K562 (cell line): ENCODE results near the gene CTBP2. TPM values are rescaled to one million over a fixed set of nuclear protein-coding genes. Genes with fewer than 3 reads are reported as not detected.

ENCODE experiments used
- ATAC-seq: fragments of 200-7000 bp; cut with Tn5 transposase; 3 replicates; pipeline ENCODE4 v1.9.1; 2020; ENCODE audit warnings: moderate library complexity
- BruUV-seq: library from RNA; stranded (reverse); fragments of 400-500 nt; replicated peaks from 2 replicates; lab custom pipeline; 2021; lab: Mats Ljungman, UMichigan
- CTCF ChIA-PET: fragments of 300-600 bp; formaldehyde crosslinking; extraction: SDS; loops from one replicate; lab custom pipeline; 2021; ENCODE audit warnings: low intra/inter-chr PET ratio; lab: Yijun Ruan, JAX
- POLR2A ChIA-PET: fragments of 300-600, 350-650 bp; sonication (Branson Sonifier 250); formaldehyde crosslinking; extraction: SDS; loops from one replicate; lab custom pipeline; 2021; ENCODE audit warnings: antibody characterized with exemption, inconsistent platforms; lab: Yijun Ruan, JAX
- DNase-seq, 4 experiments: peaks; one replicate each; pipeline versions ENCODE4 v3.0.0 to v3.0.0-alpha.2; 2011 to 2018; ENCODE audit warnings: low spot score in 3 of 4, mixed read lengths in 3 of 4; ENCODE audit errors: extremely low read depth in 1 of 4
- FAIRE-seq: peaks from 2 replicates; lab custom pipeline; 2011; peaks lifted over from hg19 to GRCh38; lab: Jason Lieb, UNC
- H2AFZ ChIP-seq: 2 replicates; pipeline ENCODE4 v1.6.0; 2011; ENCODE audit warnings: low read depth, low read length, control low read depth, inconsistent platforms
- H3K27ac ChIP-seq: fragments of 200-600 bp; 3 replicates; pipeline ENCODE4 v1.8.0; 2011; ENCODE audit warnings: low read depth, mild to moderate bottlenecking, control low read depth, inconsistent platforms, low read length, moderate library complexity, mixed read lengths; ENCODE audit errors: extremely low read depth
- H3K27me3 ChIP-seq, 2 experiments: fragments of 300-600 bp in 1 of 2; 2 replicates in 1 of 2; 3 replicates in 1 of 2; pipeline versions ENCODE4 v1.6.0 to v1.8.0; 2011; ENCODE audit warnings: inconsistent platforms in 2 of 2, low read length in 2 of 2, mild to moderate bottlenecking in 1 of 2, mixed read lengths in 1 of 2, moderate library complexity in 1 of 2; ENCODE audit not compliant: control insufficient read depth in 2 of 2, insufficient read depth in 2 of 2
- H3K36me3 ChIP-seq: fragments of 300-600 bp; 3 replicates; pipeline ENCODE4 v1.8.0; 2011; ENCODE audit warnings: mild to moderate bottlenecking, low read length, inconsistent platforms; ENCODE audit not compliant: control insufficient read depth, insufficient read depth
- H3K4me1 ChIP-seq, 2 experiments: fragments of 200-600 bp in 1 of 2; replicated peaks in 1 of 2; 2 replicates in 1 of 2; 3 replicates in 1 of 2; pipeline versions ENCODE4 v1.5.1 to v1.8.0; 2011; ENCODE audit warnings: inconsistent platforms in 2 of 2, low read length in 2 of 2, mild to moderate bottlenecking in 1 of 2, mixed read lengths in 1 of 2, moderate library complexity in 1 of 2; ENCODE audit not compliant: control insufficient read depth in 2 of 2, insufficient read depth in 2 of 2
- H3K4me2 ChIP-seq: 2 replicates; pipeline ENCODE4 v1.6.1; 2011; ENCODE audit warnings: low read length, control low read depth, inconsistent platforms, mixed read lengths; ENCODE audit not compliant: insufficient read depth
- H3K4me3 ChIP-seq: fragments of 200-600 bp; sonication (generic), shearing (Covaris generic); 2 replicates; pipeline ENCODE4 v1.5.1; 2016; ENCODE audit warnings: control low read depth, inconsistent platforms
- H3K79me2 ChIP-seq: fragments of 200-600 bp; 3 replicates; pipeline ENCODE4 v1.8.0; 2011; ENCODE audit warnings: low read length, inconsistent platforms; ENCODE audit not compliant: control insufficient read depth, insufficient read depth
- H3K9ac ChIP-seq, 2 experiments: 2 replicates each; pipeline versions ENCODE4 v1.6.0 to v1.6.1; 2011; ENCODE audit warnings: low read depth in 2 of 2, low read length in 2 of 2, control low read depth in 1 of 2, inconsistent platforms in 1 of 2, mild to moderate bottlenecking in 1 of 2, mixed read lengths in 1 of 2; ENCODE audit not compliant: insufficient read depth in 1 of 2
- H3K9me1 ChIP-seq: one replicate; pipeline ENCODE4 v1.6.0; 2011; ENCODE audit warnings: inconsistent platforms, mild to moderate bottlenecking, low read length, moderate library complexity; ENCODE audit not compliant: control insufficient read depth, insufficient read depth
- H3K9me3 ChIP-seq: replicated peaks from 2 replicates; pipeline ENCODE4 v1.5.1; 2011; ENCODE audit warnings: low read depth, low read length, inconsistent platforms; ENCODE audit not compliant: control insufficient read depth, insufficient read depth
- H4K20me1 ChIP-seq: replicated peaks from 2 replicates; pipeline ENCODE4 v1.6.1; 2011; ENCODE audit warnings: low read length, inconsistent platforms, mixed read lengths; ENCODE audit not compliant: control insufficient read depth, insufficient read depth
- NEUROD1 ChIP-seq: fragments of 150-350 bp; IDR thresholded peaks from 2 replicates; pipeline ENCODE4 v1.6.1; 2014; ENCODE audit warnings: borderline replicate concordance, low read length, low read depth; ENCODE audit not compliant: partially characterized antibody
- PHF8 ChIP-seq: fragments of 200-600 bp; sonication (generic); IDR thresholded peaks from 2 replicates; pipeline ENCODE4 v1.6.1; 2012; ENCODE audit warnings: mixed run types, mild to moderate bottlenecking, inconsistent platforms, low read length, moderate library complexity, borderline replicate concordance
- POLR2G ChIP-seq: fragments of 200-400 bp; formaldehyde crosslinking; IDR thresholded peaks from 2 replicates; pipeline ENCODE4 v1.6.1; 2017; ENCODE audit warnings: low read depth, mild to moderate bottlenecking, antibody characterized with exemption, low read length, moderate library complexity
- SNRNP70 ChIP-seq: fragments of 200-400 bp; formaldehyde crosslinking; optimal IDR thresholded peaks from 2 replicates; pipeline ENCODE3; 2017; ENCODE audit warnings: low read depth, low read length
- WGBS: fragments of 100-300 bp; shearing (Covaris generic); methylation state at CpG from one replicate; pipeline ENCODE4 v1.1.6; 2016; ENCODE audit warnings: low coverage, mixed read lengths; ENCODE audit not compliant: insufficient coverage; ENCODE audit errors: missing lambda C conversion rate; 5-methylcytosine and 5-hydroxymethylcytosine counted together
- in situ Hi-C: fragments of 300-500 bp; cut with MboI; formaldehyde crosslinking; loops from 4 replicates; pipeline ENCODE4 v1.15.0; 2018; ENCODE audit warnings: inconsistent platforms, mixed read lengths
- intact Hi-C: fragments of 100-400 bp; cut with micrococcal nuclease; formaldehyde crosslinking; loops from 2 replicates; pipeline ENCODE4 v1.14.2; 2022
- polyA plus RNA-seq, 8 experiments: library from polyadenylated mRNA; depleted of rRNA in 4 of 8; stranded (reverse) in 5 of 8; unstranded in 3 of 8; fragments of >200 nt; fragmentation: Nextera tagmentation in 2 of 8; fragmentation: Illumina TruSeq in 1 of 8; extraction: Ambion mirVana in 2 of 8; extraction: Trizol in 1 of 8; gene quantifications; 2 replicates each; pipeline versions ENCODE4 v1.2.1 to v1.2.3, GENCODE V29; 2011 to 2014; ENCODE audit warnings: inconsistent platforms in 1 of 8, missing spikeins in 1 of 8
- total RNA-seq, 7 experiments: library from RNA; depleted of rRNA in 6 of 7; stranded (reverse); fragments of >200 nt in 6 of 7; fragmentation: Illumina TruSeq in 2 of 7; extraction: Trizol in 2 of 7; gene quantifications; 2 replicates each; pipeline versions ENCODE4 v1.2.1 to v1.2.3, GENCODE V29; 2011 to 2021; ENCODE audit warnings: low replicate concordance in 1 of 7
- TF ChIP-seq, protein P1 (sequence below): sonication (generic); formaldehyde crosslinking; IDR thresholded peaks from 2 replicates; pipeline ENCODE4 v1.8.1; 2023; ENCODE audit warnings: mild to moderate bottlenecking, missing genetic modification reagents

The CTBP2 gene
- total and polyA plus RNA-seq, 9 of the 15 experiments (the other 6 are each of a cell fraction or from before 2014, with no cell fraction given): 1.3 to 8.8 (median 5.1) TPM

DNA sequence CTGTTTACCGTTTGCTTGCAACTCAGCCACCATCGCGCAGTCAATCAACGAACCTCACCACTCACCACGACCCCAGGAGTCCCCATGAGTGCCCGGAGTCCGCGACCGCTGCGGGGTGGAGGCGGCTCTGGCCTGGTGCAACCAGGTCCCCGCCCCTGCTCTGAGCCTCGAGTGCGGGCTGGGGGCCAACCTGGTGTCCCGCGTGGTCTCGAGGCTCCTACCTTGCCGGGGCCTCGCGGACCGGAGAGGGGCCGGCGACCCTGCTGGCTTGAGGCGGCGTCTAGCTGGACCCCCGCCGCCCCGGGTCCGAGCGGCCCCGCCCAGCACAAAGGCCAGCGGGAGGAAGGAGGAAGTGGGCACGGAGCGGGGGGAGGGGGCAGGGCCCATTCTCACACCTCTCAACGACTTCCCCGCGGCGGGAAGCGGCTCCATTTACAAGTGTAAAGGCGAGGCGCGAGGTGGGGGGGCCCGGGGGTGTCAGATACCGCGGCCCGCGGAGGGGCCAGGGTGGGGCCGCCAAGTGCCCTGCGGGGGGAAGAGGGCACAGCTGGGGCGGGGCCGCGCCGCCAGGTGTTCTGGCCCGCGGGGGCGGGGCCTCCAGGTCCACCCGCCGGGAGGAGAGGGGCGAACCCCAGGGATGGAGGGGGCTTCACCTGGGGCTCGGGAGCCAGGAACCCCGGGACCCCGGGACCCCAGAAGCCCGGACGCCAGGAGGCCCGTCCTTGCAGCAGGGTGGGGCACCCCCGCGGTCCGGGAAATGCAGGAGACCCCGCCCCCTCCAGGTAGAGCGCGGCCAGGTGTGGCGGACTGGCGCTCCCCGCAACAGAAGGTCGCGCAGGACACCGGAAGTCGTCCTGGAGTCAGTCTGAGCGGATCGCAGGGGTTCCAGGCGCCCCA is 8.6 kb downstream of the CTBP2 start:
- POLR2A ChIA-PET: no interaction called here
- TF ChIP-seq NEUROD1 (no peak), PHF8 (no peak), SNRNP70 (no peak), POLR2G (peak; percentile 49; the same call in 1 of the 2 replicates)
- TF ChIP-seq, protein P1, sequence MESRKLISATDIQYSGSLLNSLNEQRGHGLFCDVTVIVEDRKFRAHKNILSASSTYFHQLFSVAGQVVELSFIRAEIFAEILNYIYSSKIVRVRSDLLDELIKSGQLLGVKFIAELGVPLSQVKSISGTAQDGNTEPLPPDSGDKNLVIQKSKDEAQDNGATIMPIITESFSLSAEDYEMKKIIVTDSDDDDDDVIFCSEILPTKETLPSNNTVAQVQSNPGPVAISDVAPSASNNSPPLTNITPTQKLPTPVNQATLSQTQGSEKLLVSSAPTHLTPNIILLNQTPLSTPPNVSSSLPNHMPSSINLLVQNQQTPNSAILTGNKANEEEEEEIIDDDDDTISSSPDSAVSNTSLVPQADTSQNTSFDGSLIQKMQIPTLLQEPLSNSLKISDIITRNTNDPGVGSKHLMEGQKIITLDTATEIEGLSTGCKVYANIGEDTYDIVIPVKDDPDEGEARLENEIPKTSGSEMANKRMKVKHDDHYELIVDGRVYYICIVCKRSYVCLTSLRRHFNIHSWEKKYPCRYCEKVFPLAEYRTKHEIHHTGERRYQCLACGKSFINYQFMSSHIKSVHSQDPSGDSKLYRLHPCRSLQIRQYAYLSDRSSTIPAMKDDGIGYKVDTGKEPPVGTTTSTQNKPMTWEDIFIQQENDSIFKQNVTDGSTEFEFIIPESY (CRISPR knock-in tag): peak; percentile 93
- Histone ChIP-seq H3K9me1 (peaks cover 5% of the 10 kb centered on the region), H3K36me3 (peaks cover 57% of the 10 kb centered on the region), H3K9me3 (no peaks in the 10 kb centered on the region), H3K4me2 (no peak overlapping the region), H3K27ac (no peak overlapping the region), H3K4me3 (no peak overlapping the region), H3K4me1 (peaks cover 33 to 39% of the 10 kb centered on the region in 2 experiments; a peak in 4 of 5 replicates), H2AFZ (no peak overlapping the region), H4K20me1 (peaks cover 18% of the 10 kb centered on the region; the same call in 1 of the 2 replicates), H3K27me3 (no peaks in the 10 kb centered on the region), H3K9ac (no peak overlapping the region), H3K79me2 (peaks cover 100% of the 10 kb centered on the region)
- intact Hi-C loops (loop anchor here (5.0 to 10.0 kb wide), 2 partner anchors 207 to 360 kb away; partner anchors contain the start of genes EEF1AKMT2 and ZRANB1), in situ Hi-C loops (loop anchor here (25.0 kb wide), 1 partner anchor 214 kb away; the partner anchor contains the start of gene ZRANB1)
- ATAC-seq: no peak
- WGBS: 99% methylated on average over 10 of the region's 81 CpGs
- CTCF ChIA-PET: no interaction called here
- peak in 2 of 4 experiments; percentile 48 for DNase-seq
- no TSS peak for BruUV-seq
- no peak for FAIRE-seq
